AG09309 (cell line): ENCODE results near the gene UBAP2L.

Source experiments
- DNase-seq: peaks from one replicate; pipeline ENCODE4 v3.0.0-alpha.2; 2010; ENCODE audit warnings: low read depth
- H3K4me3 ChIP-seq: 2 replicates; pipeline ENCODE4 v1.5.1; 2011; ENCODE audit warnings: mild to moderate bottlenecking, low read depth, low read length, moderate library complexity; ENCODE audit not compliant: control insufficient read depth
- TF ChIP-seq, protein P1 (sequence below): IDR thresholded peaks from 2 replicates; pipeline ENCODE4 v1.5.1; 2011; ENCODE audit warnings: mild to moderate bottlenecking, low read depth, low read length, inconsistent platforms; ENCODE audit not compliant: insufficient read depth, control insufficient read depth; ENCODE audit errors: missing control alignments

Gene UBAP2L, protein sequence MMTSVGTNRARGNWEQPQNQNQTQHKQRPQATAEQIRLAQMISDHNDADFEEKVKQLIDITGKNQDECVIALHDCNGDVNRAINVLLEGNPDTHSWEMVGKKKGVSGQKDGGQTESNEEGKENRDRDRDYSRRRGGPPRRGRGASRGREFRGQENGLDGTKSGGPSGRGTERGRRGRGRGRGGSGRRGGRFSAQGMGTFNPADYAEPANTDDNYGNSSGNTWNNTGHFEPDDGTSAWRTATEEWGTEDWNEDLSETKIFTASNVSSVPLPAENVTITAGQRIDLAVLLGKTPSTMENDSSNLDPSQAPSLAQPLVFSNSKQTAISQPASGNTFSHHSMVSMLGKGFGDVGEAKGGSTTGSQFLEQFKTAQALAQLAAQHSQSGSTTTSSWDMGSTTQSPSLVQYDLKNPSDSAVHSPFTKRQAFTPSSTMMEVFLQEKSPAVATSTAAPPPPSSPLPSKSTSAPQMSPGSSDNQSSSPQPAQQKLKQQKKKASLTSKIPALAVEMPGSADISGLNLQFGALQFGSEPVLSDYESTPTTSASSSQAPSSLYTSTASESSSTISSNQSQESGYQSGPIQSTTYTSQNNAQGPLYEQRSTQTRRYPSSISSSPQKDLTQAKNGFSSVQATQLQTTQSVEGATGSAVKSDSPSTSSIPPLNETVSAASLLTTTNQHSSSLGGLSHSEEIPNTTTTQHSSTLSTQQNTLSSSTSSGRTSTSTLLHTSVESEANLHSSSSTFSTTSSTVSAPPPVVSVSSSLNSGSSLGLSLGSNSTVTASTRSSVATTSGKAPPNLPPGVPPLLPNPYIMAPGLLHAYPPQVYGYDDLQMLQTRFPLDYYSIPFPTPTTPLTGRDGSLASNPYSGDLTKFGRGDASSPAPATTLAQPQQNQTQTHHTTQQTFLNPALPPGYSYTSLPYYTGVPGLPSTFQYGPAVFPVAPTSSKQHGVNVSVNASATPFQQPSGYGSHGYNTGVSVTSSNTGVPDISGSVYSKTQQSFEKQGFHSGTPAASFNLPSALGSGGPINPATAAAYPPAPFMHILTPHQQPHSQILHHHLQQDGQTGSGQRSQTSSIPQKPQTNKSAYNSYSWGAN

DNA sequence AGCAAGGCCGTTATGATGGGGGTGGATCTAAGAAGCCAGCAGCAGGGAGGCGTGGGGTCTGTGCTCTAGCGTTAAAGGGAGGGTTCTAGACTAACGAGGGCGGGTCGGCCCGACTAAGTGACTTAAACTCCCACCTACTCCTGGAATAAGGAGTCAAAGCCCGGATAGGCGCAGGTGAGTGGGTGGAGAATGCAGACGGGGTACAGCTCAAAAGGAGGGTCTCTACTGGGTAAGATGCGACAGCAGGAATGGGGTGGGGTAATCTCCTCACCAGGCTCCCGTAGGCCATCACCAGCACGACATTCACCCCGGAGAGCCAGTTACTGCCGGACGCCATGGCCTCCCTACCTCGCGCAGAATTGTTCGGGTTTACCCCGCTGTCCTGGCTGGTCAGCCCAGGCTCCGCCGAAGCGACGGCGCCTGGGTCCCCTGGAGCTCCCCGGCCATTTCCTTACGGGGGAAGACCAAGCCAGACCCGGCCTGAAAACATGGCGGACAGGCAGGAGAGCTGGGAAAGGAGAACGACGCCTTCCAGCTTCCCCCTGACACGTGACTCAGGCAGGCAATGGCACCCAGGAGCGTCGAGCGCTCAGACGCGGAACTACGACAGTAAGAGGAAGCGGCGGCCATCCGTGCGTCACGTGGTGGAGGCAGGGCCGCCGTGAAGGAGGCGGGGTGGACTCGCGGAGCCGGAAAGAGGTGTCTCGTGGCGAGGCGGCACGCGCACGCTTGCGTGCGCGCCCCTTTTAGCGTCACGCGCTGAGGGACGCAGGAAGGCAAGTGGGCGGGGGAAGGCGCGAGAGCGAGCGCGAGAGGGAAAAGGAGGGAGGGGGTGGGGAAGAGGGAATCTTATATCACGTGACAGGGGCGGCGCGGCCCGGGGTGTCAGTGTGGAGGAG lies at the start of gene UBAP2L:
Gene UBAP2L (plus strand): TSS at position 885 of the 899 bp plus-strand sequence. CDS start 4,169 bp downstream, outside the sequence.
- peak within 1 kb of the TSS; percentile 91 for H3K4me3 ChIP-seq
- DNase-seq = peak; percentile 96
- TF ChIP-seq, protein P1, sequence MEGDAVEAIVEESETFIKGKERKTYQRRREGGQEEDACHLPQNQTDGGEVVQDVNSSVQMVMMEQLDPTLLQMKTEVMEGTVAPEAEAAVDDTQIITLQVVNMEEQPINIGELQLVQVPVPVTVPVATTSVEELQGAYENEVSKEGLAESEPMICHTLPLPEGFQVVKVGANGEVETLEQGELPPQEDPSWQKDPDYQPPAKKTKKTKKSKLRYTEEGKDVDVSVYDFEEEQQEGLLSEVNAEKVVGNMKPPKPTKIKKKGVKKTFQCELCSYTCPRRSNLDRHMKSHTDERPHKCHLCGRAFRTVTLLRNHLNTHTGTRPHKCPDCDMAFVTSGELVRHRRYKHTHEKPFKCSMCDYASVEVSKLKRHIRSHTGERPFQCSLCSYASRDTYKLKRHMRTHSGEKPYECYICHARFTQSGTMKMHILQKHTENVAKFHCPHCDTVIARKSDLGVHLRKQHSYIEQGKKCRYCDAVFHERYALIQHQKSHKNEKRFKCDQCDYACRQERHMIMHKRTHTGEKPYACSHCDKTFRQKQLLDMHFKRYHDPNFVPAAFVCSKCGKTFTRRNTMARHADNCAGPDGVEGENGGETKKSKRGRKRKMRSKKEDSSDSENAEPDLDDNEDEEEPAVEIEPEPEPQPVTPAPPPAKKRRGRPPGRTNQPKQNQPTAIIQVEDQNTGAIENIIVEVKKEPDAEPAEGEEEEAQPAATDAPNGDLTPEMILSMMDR = no peak

DNA sequence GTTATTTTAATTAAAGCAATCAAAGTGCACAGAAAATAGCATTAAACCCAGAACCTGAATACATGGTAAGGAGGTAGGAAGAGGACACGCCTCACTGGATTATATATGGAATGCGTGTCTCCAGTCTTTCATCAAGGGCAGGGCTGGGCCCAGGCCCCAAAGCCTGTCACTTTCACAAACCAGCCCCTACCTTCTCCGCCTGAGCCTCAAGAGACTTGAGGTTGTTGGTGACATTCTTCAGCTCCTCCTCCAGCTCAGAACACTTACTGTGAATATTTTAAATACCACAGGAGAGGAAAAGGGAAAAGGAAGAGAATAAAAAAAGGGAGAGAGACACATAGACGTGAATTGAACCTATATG lies 49.6 kb upstream of the UBAP2L start:
- no peak overlapping the region for H3K4me3 ChIP-seq
- TF ChIP-seq, protein P1 = no peak
- no peak for DNase-seq

DNA sequence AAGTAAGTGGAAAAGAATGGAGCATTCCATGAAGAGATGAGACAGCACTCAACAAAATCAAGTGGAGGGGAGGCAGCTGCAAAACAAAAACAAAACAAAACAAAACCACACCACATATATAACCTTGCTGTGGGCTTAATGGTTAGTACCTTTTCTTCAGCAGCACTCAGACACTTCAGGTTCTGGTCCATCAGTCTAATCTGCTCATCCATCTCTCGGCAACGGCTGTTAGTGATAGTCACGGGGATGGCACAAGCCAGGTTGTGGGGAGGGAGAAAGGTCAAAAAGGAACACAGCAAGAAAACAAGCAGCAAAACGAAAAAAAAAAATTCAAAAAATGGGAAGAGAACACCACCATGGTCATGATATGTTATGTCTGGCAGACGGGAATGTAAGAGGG lies 48.9 kb upstream of the UBAP2L start:
- DNase-seq = no peak
- no peak overlapping the region for H3K4me3 ChIP-seq
- TF ChIP-seq, protein P1 = no peak

DNA sequence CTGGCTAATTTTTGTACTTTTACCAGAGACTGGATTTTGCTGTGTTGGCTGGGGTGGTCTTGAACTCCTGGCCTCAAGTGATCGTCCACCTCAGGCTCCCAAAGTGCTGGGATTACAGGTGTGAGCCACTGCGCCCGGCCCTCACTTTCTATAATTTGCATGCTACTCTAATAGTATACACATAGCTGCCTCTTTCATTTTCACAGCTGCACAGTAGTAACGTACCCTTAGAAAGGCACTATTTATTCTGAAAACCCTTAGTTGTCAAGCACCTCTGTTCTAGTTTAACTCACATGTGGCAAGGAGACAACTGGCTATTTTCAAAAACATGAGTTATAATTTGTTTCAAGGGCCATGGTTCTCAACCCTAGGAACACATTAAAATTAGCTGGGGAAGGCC lies 46.1 kb upstream of the UBAP2L start:
- DNase-seq = no peak
- TF ChIP-seq, protein P1 = no peak
- no peak overlapping the region for H3K4me3 ChIP-seq

DNA sequence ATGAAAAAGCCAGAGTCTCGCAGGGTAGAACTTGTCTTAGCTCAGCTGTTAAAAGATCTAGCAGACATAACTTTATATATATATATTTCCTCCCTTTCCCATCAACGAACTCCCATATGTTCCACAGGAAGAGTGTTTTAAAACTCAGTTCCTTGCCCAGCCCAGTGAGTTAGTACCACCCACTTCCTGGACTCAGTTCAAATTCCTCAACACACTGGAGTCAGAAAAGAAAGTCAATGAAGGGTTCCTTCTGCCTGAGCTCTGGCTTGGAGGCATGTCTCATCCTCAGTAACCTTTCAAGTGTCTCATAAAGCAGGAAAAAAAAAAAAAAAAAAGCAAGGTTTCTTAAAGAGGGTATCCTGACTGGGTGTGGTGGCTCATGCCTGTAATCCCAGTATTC lies 44.4 kb upstream of the UBAP2L start:
- peak; percentile 33 for DNase-seq
- H3K4me3 ChIP-seq = no peak overlapping the region
- TF ChIP-seq, protein P1 = no peak
